Measurements from ENCODE around the gene DNAH6.

Gene DNAH6

GRCh38 chr2:84788027-84788426 is 271.7 kb downstream of the DNAH6 start:
- ATAC-seq (ENCODE audit: low read depth) (no peak), DNase-seq (ENCODE audit: low spot score) (no peak)
- Histone ChIP-seq H3K4me1 (ENCODE audit: insufficient read depth, poor library complexity, severe bottlenecking) (no peaks in the 10 kb centered on the region), H3K4me3 (ENCODE audit: severe bottlenecking) (no peak overlapping the region), H3K36me3 (ENCODE audit: low read depth) (no peaks in the 10 kb centered on the region), H3K27me3 (ENCODE audit: insufficient read depth, poor library complexity, severe bottlenecking) (no peaks in the 10 kb centered on the region), H3K9me3 (ENCODE audit: severe bottlenecking) (no peaks in the 10 kb centered on the region), H3K27ac (ENCODE audit: poor library complexity, severe bottlenecking) (no peak overlapping the region)
- no peak for TF ChIP-seq CTCF (IDR thresholded peaks at IDR 0.05; ENCODE audit: poor library complexity, severe bottlenecking)

GRCh38 chr2:84788498-84788897 is 272.2 kb downstream of the DNAH6 start:
- no peak for ATAC-seq (ENCODE audit: low read depth)
- Histone ChIP-seq H3K27ac (ENCODE audit: poor library complexity, severe bottlenecking) (no peak overlapping the region), H3K27me3 (ENCODE audit: insufficient read depth, poor library complexity, severe bottlenecking) (no peaks in the 10 kb centered on the region), H3K36me3 (ENCODE audit: low read depth) (no peaks in the 10 kb centered on the region), H3K9me3 (ENCODE audit: severe bottlenecking) (no peaks in the 10 kb centered on the region), H3K4me3 (ENCODE audit: severe bottlenecking) (no peak overlapping the region), H3K4me1 (ENCODE audit: insufficient read depth, poor library complexity, severe bottlenecking) (no peaks in the 10 kb centered on the region)
- no peak for TF ChIP-seq CTCF (IDR thresholded peaks at IDR 0.05; ENCODE audit: poor library complexity, severe bottlenecking)
- DNase-seq (ENCODE audit: low spot score) = no peak

DNA sequence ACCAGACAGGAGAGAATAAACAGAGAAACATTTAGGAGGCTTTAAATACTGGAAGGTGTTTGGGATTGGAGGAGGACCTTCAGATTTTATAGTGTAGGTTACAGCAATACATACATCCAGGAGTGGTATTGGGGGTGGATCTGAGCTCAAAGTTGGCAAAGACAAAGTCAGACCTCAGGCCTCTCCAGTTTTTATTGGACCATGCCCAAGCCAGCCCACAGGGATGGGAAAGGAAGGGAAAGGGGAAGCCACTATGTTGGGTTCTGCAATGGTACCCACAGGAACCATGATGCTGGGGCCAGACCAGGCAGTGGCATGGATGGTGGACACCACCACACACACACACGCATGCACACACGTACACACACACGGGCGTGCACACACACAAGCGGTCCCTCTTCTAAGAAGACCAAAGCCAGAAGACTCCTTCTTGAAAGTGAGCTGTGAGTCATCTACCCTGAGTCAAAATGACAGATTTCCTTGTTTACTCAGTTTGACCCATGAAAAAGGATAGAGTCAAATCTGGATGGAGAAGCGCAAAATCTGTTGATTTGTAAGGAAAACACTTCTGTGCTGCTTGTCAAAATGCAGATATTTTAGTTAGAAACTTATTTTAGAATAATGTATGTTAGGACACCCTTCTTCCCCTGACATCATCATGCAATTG is 276.7 kb downstream of the DNAH6 start:
- H3K36me3 ChIP-seq (ENCODE audit: low read depth) = no peaks in the 10 kb centered on the region
- H3K4me1 ChIP-seq (ENCODE audit: insufficient read depth, poor library complexity, severe bottlenecking) = no peaks in the 10 kb centered on the region
- TF ChIP-seq CTCF (IDR thresholded peaks at IDR 0.05; ENCODE audit: poor library complexity, severe bottlenecking) = no peak
- H3K27me3 ChIP-seq (ENCODE audit: insufficient read depth, poor library complexity, severe bottlenecking) = no peaks in the 10 kb centered on the region
- H3K4me3 ChIP-seq (ENCODE audit: severe bottlenecking) = no peak overlapping the region
- ATAC-seq (ENCODE audit: low read depth) = no peak
- no peak for DNase-seq (ENCODE audit: low spot score)
- H3K9me3 ChIP-seq (ENCODE audit: severe bottlenecking) = no peaks in the 10 kb centered on the region
- no peak overlapping the region for H3K27ac ChIP-seq (ENCODE audit: poor library complexity, severe bottlenecking)

DNA sequence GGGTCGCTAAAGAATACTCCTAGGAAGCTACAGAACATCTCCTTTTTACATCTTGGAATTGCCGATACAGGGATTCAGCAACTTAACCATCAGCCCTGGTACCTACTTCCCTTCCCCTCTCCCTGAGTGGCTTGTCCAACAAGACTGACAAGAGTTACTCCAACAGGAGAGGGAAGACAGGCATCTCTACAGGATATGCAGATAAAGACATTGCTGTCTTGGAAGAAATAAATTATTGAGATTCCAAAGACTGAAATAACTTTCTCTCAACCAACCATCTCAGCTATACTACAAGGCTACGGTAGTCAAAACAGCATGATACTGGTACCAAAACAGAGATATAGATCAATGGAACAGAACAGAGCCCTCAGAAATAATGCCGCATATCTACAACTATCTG is 277.3 kb downstream of the DNAH6 start:
- H3K27me3 ChIP-seq (ENCODE audit: insufficient read depth, poor library complexity, severe bottlenecking) = no peaks in the 10 kb centered on the region
- no peak overlapping the region for H3K27ac ChIP-seq (ENCODE audit: poor library complexity, severe bottlenecking)
- no peak for TF ChIP-seq CTCF (IDR thresholded peaks at IDR 0.05; ENCODE audit: poor library complexity, severe bottlenecking)
- no peak overlapping the region for H3K4me3 ChIP-seq (ENCODE audit: severe bottlenecking)
- ATAC-seq (ENCODE audit: low read depth) (no peak), DNase-seq (ENCODE audit: low spot score) (no peak)
- no peaks in the 10 kb centered on the region for H3K9me3 ChIP-seq (ENCODE audit: severe bottlenecking)
- no peaks in the 10 kb centered on the region for H3K4me1 ChIP-seq (ENCODE audit: insufficient read depth, poor library complexity, severe bottlenecking)
- no peaks in the 10 kb centered on the region for H3K36me3 ChIP-seq (ENCODE audit: low read depth)

DNA sequence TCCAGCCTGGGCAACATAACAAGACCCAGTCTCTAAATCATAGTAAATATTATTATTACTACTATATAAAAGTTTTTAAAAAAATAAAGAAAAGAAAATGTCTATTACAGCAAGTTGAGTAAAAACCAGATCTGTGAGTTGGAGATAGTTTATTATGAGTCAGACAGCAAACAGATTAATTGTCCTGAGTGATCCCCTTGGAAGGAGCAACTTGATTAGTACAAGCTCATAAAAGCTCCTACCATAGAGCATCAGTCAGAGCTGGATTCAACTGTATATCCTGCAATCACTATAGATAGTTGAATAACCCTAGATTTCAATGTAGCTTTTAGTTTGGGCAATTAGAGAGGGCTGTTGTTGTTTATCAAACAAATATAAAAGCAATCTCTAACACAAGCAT is 280.5 kb downstream of the DNAH6 start:
- H3K27ac ChIP-seq (ENCODE audit: poor library complexity, severe bottlenecking) = no peak overlapping the region
- no peak overlapping the region for H3K4me3 ChIP-seq (ENCODE audit: severe bottlenecking)
- H3K4me1 ChIP-seq (ENCODE audit: insufficient read depth, poor library complexity, severe bottlenecking) = no peaks in the 10 kb centered on the region
- no peaks in the 10 kb centered on the region for H3K36me3 ChIP-seq (ENCODE audit: low read depth)
- no peaks in the 10 kb centered on the region for H3K27me3 ChIP-seq (ENCODE audit: insufficient read depth, poor library complexity, severe bottlenecking)
- peaks cover 2% of the 10 kb centered on the region for H3K9me3 ChIP-seq (ENCODE audit: severe bottlenecking)
- no peak for DNase-seq (ENCODE audit: low spot score)
- no peak for ATAC-seq (ENCODE audit: low read depth)
- TF ChIP-seq CTCF (IDR thresholded peaks at IDR 0.05; ENCODE audit: poor library complexity, severe bottlenecking) = no peak
